HepG2 (cell line): ENCODE data around the gene CACHD1. TPM values are rescaled to one million over a fixed set of nuclear protein-coding genes. Genes with fewer than 3 reads are reported as not detected.

Experiments used
- ATAC-seq: fragments of 200-7000 bp; cut with Tn5 transposase; 3 replicates; pipeline ENCODE4 v1.9.1; 2020; ENCODE audit warnings: mild to moderate bottlenecking, moderate library complexity
- BruUV-seq: library from RNA; stranded (reverse); fragments of 400-500 nt; replicated peaks from 2 replicates; lab custom pipeline; 2021; lab: Mats Ljungman, UMichigan
- CTCF ChIA-PET: fragments of 300-600 bp; formaldehyde crosslinking; extraction: SDS; loops from one replicate; lab custom pipeline; 2021; ENCODE audit warnings: low total read pairs, inconsistent platforms, low intra/inter-chr PET ratio; lab: Yijun Ruan, JAX
- POLR2A ChIA-PET: fragments of 350-600 bp; sonication (Branson Sonifier 250); formaldehyde crosslinking; loops from one replicate; lab custom pipeline; 2020; ENCODE audit warnings: antibody characterized with exemption, inconsistent platforms; lab: Yijun Ruan, JAX
- DNase-seq: peaks from one replicate; pipeline ENCODE4 v3.0.0-alpha.2; 2015; ENCODE audit warnings: low spot score
- FAIRE-seq: peaks from 3 replicates; lab custom pipeline; 2011; peaks lifted over from hg19 to GRCh38; lab: Jason Lieb, UNC
- H2AFZ ChIP-seq: one replicate; pipeline ENCODE4 v1.6.1; 2011; ENCODE audit warnings: low read length, inconsistent platforms
- H3K27ac ChIP-seq: fragments of 300-600 bp; 3 replicates; pipeline ENCODE4 v1.8.0; 2011; ENCODE audit warnings: mixed run types, mild to moderate bottlenecking, mixed read lengths, low read length, inconsistent platforms; ENCODE audit not compliant: insufficient read depth; ENCODE audit errors: extremely low read length
- H3K27me3 ChIP-seq, 2 experiments: fragments of 200-600 bp in 1 of 2; 2 replicates in 1 of 2; 3 replicates in 1 of 2; pipeline versions ENCODE4 v1.6.0 to v1.8.0; 2011; ENCODE audit warnings: low read length in 2 of 2, mild to moderate bottlenecking in 2 of 2, moderate library complexity in 2 of 2, inconsistent platforms in 1 of 2; ENCODE audit not compliant: insufficient read depth in 2 of 2, control insufficient read depth in 1 of 2
- H3K36me3 ChIP-seq, 2 experiments: fragments of 200-600 bp in 1 of 2; replicated peaks in 1 of 2; 2 replicates in 1 of 2; 3 replicates in 1 of 2; pipeline versions ENCODE4 v1.5.1 to v1.8.0; 2011; ENCODE audit warnings: low read length in 2 of 2, inconsistent platforms in 1 of 2; ENCODE audit not compliant: insufficient read depth in 2 of 2, control insufficient read depth in 1 of 2
- H3K4me1 ChIP-seq: 2 replicates; pipeline ENCODE4 v1.5.1; 2012; ENCODE audit warnings: low read length, inconsistent platforms; ENCODE audit not compliant: insufficient read depth
- H3K4me2 ChIP-seq: 2 replicates; pipeline ENCODE4 v1.6.0; 2011; ENCODE audit warnings: low read depth, low read length, inconsistent platforms
- H3K4me3 ChIP-seq, 3 experiments: fragments of 200-600 bp in 1 of 3; sonication (generic), shearing (Covaris generic) in 1 of 3; replicated peaks in 1 of 3; 2 replicates each; pipeline ENCODE4 v1.5.1; 2011 to 2016; ENCODE audit warnings: low read length in 3 of 3, inconsistent platforms in 2 of 3, low read depth in 2 of 3, mild to moderate bottlenecking in 2 of 3, control low read depth in 1 of 3, mixed read lengths in 1 of 3; ENCODE audit not compliant: insufficient read depth in 1 of 3
- H3K79me2 ChIP-seq: one replicate; pipeline ENCODE4 v1.6.1; 2011; ENCODE audit warnings: low read length, inconsistent platforms; ENCODE audit not compliant: insufficient read depth
- H3K9ac ChIP-seq: 2 replicates; pipeline ENCODE4 v1.6.0; 2011; ENCODE audit warnings: mild to moderate bottlenecking, low read depth, low read length, inconsistent platforms; ENCODE audit not compliant: insufficient read depth
- H3K9me3 ChIP-seq: 2 replicates; pipeline ENCODE4 v1.5.1; 2012; ENCODE audit warnings: mild to moderate bottlenecking, low read length
- H4K20me1 ChIP-seq: 2 replicates; pipeline ENCODE4 v1.6.0; 2011; ENCODE audit warnings: inconsistent platforms, mild to moderate bottlenecking, low read length, moderate library complexity; ENCODE audit not compliant: insufficient read depth
- AKAP8 ChIP-seq: sonication (generic); formaldehyde crosslinking; IDR thresholded peaks from 2 replicates; pipeline ENCODE4 v1.5.1; 2020; ENCODE audit warnings: mild to moderate bottlenecking, missing genetic modification reagents
- CBX5 ChIP-seq: sonication (generic); formaldehyde crosslinking; IDR thresholded peaks from 2 replicates; pipeline ENCODE4 v1.4.0; 2020; ENCODE audit warnings: missing genetic modification reagents, borderline replicate concordance
- HINFP ChIP-seq: sonication (generic); formaldehyde crosslinking; IDR thresholded peaks from 2 replicates; pipeline ENCODE4 v1.4.0; 2020; ENCODE audit warnings: low read depth, mild to moderate bottlenecking, missing genetic modification reagents
- NCOR1 ChIP-seq: fragments of 200-600 bp; sonication (generic); IDR thresholded peaks from 2 replicates; pipeline ENCODE4 v1.7.0; 2017; ENCODE audit warnings: antibody characterized with exemption, low read length, borderline replicate concordance
- NFE2L2 ChIP-seq: fragments of 150-350 bp; IDR thresholded peaks from 2 replicates; pipeline ENCODE4 v1.6.1; 2014; ENCODE audit warnings: low read length
- SMARCC2 ChIP-seq: fragments of 450-650 bp; IDR thresholded peaks from 2 replicates; pipeline ENCODE4 v1.6.1; 2017; ENCODE audit warnings: antibody characterized with exemption, mild to moderate bottlenecking
- SYNCRIP ChIP-seq: fragments of 200-400 bp; formaldehyde crosslinking; IDR thresholded peaks from 2 replicates; pipeline ENCODE4 v1.6.1; 2018; ENCODE audit warnings: mild to moderate bottlenecking, low read depth, low read length; ENCODE audit not compliant: insufficient read depth
- TCF12 ChIP-seq, 2 experiments: fragments of 450-650 bp in 1 of 2; sonication (generic) in 1 of 2; formaldehyde crosslinking in 1 of 2; IDR thresholded peaks; 2 replicates each; pipeline versions ENCODE4 v1.6.1 to v1.8.0; 2017 to 2022; ENCODE audit warnings: antibody characterized with exemption in 1 of 2, mild to moderate bottlenecking in 1 of 2, missing genetic modification reagents in 1 of 2, moderate library complexity in 1 of 2
- ZNF407 ChIP-seq: sonication (generic); formaldehyde crosslinking; IDR thresholded peaks from one replicate; pipeline ENCODE4 v1.5.1; 2020; ENCODE audit warnings: mild to moderate bottlenecking, missing genetic modification reagents; ENCODE audit errors: not compliant biosample characterization
- ZNF564 ChIP-seq: sonication (generic); formaldehyde crosslinking; IDR thresholded peaks from 2 replicates; pipeline ENCODE4 v1.8.1; 2023; ENCODE audit warnings: mild to moderate bottlenecking, missing genetic modification reagents
- ZNF839 ChIP-seq: sonication (generic); formaldehyde crosslinking; IDR thresholded peaks from 2 replicates; pipeline ENCODE4 v1.4.0; 2020; ENCODE audit warnings: missing genetic modification reagents, mild to moderate bottlenecking, borderline replicate concordance
- ZSCAN25 ChIP-seq: sonication (generic); formaldehyde crosslinking; IDR thresholded peaks from 2 replicates; pipeline ENCODE4 v1.8.0; 2022; ENCODE audit warnings: mild to moderate bottlenecking, missing genetic modification reagents
- WGBS: methylation state at CpG from one replicate; pipeline ENCODE4 v1.1.6; 2017; ENCODE audit warnings: low lambda C conversion rate; 5-methylcytosine and 5-hydroxymethylcytosine counted together
- in situ Hi-C: cut with HindIII; loops from 2 replicates; pipeline ENCODE4 v1.10.0; 2017; ENCODE audit warnings: low pct_unique_long_range_greater_than_20kb; ENCODE audit not compliant: extremely low pct_ligation_motif_present
- intact Hi-C: fragments of 100-400 bp; cut with micrococcal nuclease; formaldehyde crosslinking; loops from one replicate; pipeline ENCODE4 v1.10.0; 2022; ENCODE audit not compliant: unreplicated experiment
- polyA plus RNA-seq, 8 experiments: library from polyadenylated mRNA; depleted of rRNA in 3 of 8; stranded (reverse) in 7 of 8; unstranded in 1 of 8; fragments of >200 nt; fragmentation: Illumina TruSeq in 4 of 8; extraction: Trizol in 4 of 8; gene quantifications; 2 replicates each; pipeline versions ENCODE4 v1.2.1 to v1.2.3, GENCODE V29; 2011 to 2016; ENCODE audit warnings: low read depth in 4 of 8, missing spikeins in 1 of 8, mixed read lengths in 1 of 8; ENCODE audit not compliant: insufficient read depth in 1 of 8
- total RNA-seq, 5 experiments: library from RNA; depleted of rRNA; stranded (reverse); fragments of >200 nt; fragmentation: Illumina TruSeq; extraction: Trizol; gene quantifications; 2 replicates each; pipeline ENCODE4 v1.2.3, GENCODE V29; 2016; ENCODE audit warnings: low read depth in 1 of 5
- TF ChIP-seq, protein P1 (sequence below): sonication (generic); formaldehyde crosslinking; IDR thresholded peaks from 2 replicates; pipeline ENCODE4 v1.4.0; 2020; ENCODE audit warnings: missing genetic modification reagents, mild to moderate bottlenecking, borderline replicate concordance

CACHD1 gene
- total and polyA plus RNA-seq, 2 of the 13 experiments (the other 11 are each of a cell fraction or from before 2014, with no cell fraction given), result 0.11 TPM; not detected in 1

- no TSS peak for BruUV-seq
- Histone ChIP-seq H3K4me2 (no peak overlapping the region), H3K36me3 (no peaks in the 10 kb centered on the region), H3K27me3 (peaks cover 0 to 1% of the 10 kb centered on the region in 2 experiments; a peak in 1 of 5 replicates), H3K4me3 (no peak overlapping the region), H3K4me1 (no peaks in the 10 kb centered on the region), H3K9me3 (no peaks in the 10 kb centered on the region), H3K9ac (no peak overlapping the region), H3K27ac (no peak overlapping the region), H4K20me1 (no peaks in the 10 kb centered on the region), H2AFZ (no peak overlapping the region), H3K79me2 (no peaks in the 10 kb centered on the region)
- FAIRE-seq (no peak), ATAC-seq (no peak), DNase-seq (no peak)
- ChIA-PET CTCF (no interaction called here), POLR2A (no interaction called here)
- 20% methylated on average over 3 of the region's 3 CpGs for WGBS
- intact Hi-C loops (no loop called here), in situ Hi-C loops (no loop called here)
- TF ChIP-seq, protein P1, sequence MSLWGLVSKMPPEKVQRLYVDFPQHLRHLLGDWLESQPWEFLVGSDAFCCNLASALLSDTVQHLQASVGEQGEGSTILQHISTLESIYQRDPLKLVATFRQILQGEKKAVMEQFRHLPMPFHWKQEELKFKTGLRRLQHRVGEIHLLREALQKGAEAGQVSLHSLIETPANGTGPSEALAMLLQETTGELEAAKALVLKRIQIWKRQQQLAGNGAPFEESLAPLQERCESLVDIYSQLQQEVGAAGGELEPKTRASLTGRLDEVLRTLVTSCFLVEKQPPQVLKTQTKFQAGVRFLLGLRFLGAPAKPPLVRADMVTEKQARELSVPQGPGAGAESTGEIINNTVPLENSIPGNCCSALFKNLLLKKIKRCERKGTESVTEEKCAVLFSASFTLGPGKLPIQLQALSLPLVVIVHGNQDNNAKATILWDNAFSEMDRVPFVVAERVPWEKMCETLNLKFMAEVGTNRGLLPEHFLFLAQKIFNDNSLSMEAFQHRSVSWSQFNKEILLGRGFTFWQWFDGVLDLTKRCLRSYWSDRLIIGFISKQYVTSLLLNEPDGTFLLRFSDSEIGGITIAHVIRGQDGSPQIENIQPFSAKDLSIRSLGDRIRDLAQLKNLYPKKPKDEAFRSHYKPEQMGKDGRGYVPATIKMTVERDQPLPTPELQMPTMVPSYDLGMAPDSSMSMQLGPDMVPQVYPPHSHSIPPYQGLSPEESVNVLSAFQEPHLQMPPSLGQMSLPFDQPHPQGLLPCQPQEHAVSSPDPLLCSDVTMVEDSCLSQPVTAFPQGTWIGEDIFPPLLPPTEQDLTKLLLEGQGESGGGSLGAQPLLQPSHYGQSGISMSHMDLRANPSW (CRISPR knock-in tag), result no peak
- no peak for TF ChIP-seq AKAP8
- no peak for TF ChIP-seq ZNF564 (CRISPR knock-in tag)
- TF ChIP-seq TCF12 (IDR thresholded peaks at IDR 0.05), result no peak
- no peak for TF ChIP-seq TCF12 (CRISPR knock-in tag; IDR thresholded peaks at IDR 0.05)
- TF ChIP-seq NCOR1, result no peak
- TF ChIP-seq HINFP (CRISPR knock-in tag), result no peak
- TF ChIP-seq ZSCAN25 (CRISPR knock-in tag), result no peak
- TF ChIP-seq CBX5, result no peak
- TF ChIP-seq ZNF839 (CRISPR knock-in tag), result no peak
- TF ChIP-seq NFE2L2, result no peak
- no peak for TF ChIP-seq ZNF407
- no peak for TF ChIP-seq SMARCC2
- no peak for TF ChIP-seq SYNCRIP
Observed at GRCh38 chr1:64519901-64520300, 50.0 kb downstream of the CACHD1 start.
